Stimulated activated CD4-positive, alpha-beta T cell treated with anti-CD3 and anti-CD28 coated beads, Interleukin-12 subunit alpha, Interleukin-12 subunit beta, amount 100 ng/mL, for 4 hours (primary cell): ENCODE data around the gene ARL16.

ENCODE experiments used
- DNase-seq: peaks from one replicate; pipeline ENCODE4 v3.0.0-alpha.2; 2020

ARL16 gene

DNA sequence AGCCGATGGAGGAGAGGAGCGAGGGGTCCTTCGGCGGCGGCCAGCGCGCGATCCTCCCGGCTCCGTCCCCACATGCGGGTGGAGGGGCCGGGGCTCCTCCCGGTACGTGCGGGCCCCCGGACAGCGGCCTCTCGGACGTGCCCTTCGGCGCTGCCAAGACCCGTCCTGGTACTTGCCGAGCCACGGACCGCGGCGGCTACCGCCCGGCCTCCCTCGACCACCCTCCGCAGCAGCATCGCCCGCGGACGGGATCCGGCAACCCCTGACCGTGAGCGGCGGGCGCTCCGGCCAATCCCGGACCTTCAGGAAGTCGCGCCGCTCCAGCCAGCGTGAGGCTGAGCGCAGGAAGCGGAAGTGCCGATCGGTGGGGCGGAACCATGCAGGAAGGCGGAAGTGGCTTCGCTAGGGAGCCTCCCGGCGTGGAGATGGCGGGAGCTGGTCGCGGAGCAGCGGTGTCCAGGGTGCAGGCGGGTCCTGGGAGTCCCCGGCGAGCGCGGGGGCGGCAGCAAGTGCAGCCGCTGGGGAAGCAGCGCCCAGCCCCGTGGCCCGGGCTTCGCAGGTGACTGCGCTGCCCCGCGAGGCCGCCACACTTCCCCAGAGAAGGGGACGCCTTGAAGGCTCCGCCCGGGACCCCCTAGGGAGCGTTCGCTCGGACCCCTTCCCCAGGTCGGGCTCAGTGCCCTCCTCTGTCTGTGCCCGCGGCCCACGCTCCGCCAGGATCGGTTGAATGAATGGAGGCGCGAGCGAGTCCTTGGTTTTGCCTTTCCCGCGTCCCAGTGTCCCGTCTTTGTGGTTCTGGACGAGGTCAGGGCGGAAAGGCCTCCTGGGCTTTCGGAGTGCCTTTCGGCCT, 17.0 kb downstream of the ARL16 start, which contains the start of the genes CCDC137 and OXLD1:
CCDC137 (plus strand) TSS at position 396 of the 850 bp plus-strand sequence; CDS start at position 426, 30 bp downstream.
OXLD1 (minus strand) TSS at position 264 of the 850 bp plus-strand sequence; CDS start at position 236, 28 bp downstream.
- DNase-seq, result peak; percentile 90

DNA sequence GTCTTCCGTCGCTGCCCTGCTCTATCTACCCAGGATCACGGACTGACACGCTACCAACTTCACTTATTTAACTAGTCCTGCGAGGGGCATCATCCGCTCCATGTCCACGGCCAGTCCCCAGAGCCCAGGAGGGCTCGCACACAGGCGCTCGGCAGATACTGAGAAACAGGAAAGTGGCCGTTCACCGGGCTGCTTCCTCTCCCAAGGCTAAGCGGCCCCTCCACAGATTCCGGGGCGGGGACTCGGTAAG, 17.6 kb downstream of the ARL16 start:
- peak; percentile 34 for DNase-seq

DNA sequence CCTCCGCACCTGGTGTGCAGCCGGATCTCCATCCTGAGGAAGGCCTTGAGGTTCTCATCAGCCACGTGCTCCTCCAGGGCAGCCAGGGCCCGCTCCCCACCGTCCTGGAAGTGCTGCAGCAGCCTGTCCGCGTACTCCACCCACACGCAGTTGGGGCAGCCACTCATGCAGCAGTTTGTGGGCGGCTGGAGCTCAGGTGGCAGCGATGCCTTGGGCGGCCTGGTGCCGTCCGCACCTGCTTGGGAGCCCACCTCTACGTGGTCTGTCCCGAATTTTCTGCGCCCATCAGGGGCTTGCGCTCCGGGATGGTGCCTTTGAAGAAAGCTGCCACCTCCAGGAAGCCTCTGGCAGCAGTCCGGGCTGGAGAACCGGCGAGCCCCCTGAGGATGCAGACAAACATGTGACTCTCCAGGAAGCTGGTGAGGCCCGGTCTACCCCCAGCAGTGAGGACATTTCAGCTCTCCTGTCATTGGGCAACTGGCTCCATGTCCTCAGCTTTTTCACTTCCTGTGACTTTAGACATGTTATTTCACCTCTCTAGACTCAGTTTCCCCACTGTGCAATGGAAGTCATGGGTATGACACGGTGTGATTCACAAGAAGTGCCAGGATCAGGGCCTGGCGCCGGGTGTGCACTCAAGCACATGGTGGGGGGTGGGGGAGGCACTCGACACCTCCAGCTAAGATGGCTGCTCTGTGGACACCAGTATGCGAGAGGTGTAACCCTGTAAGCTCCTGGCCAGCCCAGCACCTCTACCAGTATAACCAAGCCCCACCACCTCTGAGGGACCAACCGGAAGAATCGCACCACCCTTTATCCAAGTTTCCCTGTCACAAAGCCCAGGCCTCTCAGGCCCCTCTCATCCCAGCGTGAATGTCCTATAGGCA, 18.1 kb downstream of the ARL16 start:
- peak; percentile 60 for DNase-seq

DNA sequence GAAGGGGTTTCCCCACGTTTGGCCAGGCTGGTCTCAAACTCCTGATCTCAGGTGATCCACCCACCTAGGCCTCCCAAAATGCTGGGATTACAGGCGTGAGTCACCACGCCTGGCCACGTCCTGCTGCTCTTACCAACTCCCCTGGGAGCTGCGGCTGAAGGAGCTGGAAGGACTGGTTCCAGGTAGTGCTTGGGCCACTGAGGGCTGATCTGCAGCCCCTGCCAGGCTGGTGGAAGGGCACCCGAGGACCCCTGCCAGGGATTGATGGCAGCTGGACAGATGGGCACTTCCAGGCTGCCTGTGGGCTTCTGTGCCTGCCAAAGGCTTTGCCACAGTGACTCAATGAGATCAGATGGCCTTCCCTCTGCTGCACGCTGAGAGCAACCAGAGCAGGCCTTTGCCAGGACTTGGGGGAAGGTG, 19.5 kb downstream of the ARL16 start:
- no peak for DNase-seq

DNA sequence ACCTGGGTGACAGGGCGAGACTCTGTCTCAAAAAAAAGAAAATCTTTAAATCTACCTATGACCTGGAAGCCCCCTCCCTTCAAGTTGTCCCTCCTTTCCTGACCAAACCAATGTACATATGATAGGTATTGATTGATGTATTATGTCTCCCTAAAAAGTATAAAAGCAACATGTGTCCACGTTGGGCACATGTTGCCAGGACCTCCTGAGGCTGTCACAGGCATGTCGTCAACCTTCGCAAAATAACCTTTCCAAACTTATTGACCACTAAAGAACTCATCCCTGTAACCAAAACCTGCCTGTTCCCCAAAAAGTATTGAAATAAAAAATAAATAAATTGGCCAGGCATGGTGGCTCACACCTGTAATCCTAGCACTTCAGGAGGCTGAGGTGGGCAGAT, 21.6 kb downstream of the ARL16 start:
- no peak for DNase-seq

DNA sequence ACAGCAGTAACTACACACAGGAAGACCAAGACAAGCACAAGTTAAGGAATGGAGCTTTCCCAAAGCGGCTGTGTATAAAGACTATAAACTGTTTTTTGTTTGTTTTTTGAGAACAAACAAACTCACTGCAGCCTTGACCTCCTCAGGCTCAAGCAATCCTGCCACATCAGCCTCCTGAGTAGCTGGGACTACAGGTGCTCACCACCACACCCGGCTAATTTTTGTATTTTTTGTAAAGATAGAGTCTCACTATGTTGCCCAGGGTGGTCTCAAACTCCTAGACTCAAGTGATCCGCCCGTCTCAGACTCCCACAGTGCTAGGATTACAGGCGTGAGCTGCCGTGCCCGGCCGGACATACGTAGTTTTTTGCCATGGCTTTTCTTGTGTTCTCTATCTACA, 23.2 kb downstream of the ARL16 start:
- DNase-seq, result no peak

DNA sequence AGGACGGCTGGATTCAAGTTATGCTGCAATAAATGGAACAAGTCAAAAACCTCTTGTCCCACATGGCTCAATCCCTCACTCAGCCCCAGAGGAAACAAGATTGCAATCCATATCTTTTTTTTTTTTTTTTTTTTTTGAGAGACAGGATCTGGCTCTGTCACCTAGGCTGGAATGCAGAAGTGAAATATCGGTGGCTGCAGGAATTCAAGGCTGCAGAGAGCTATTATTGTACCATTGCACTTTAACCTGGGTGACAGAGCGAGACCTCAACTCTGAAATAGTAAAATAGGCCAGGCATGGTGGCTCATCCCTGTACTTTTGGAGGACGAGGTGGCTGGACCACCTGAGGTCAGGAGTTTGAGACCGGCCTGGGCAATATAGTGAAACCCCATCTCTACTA, 24.6 kb downstream of the ARL16 start:
- DNase-seq, result no peak

DNA sequence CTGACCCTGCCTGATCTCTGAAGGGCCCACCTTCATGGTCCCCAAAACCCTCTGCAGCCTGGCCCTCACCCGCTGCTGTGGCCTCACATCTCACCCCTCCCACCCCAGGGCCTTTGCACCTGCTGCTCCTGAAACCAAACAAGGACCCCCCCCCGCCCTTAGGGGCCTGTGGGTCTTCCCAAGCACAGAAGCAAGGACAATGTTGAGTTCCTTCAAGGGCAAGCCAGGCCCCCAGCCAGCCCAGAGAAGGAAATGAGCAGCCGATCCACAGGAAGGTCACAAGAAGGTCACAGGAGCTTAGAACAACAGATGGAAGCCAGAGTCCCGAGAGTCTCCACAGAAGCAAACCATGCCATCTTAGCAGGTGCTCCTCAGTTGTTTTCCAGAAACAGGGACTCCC, 26.8 kb downstream of the ARL16 start:
- DNase-seq, result no peak

DNA sequence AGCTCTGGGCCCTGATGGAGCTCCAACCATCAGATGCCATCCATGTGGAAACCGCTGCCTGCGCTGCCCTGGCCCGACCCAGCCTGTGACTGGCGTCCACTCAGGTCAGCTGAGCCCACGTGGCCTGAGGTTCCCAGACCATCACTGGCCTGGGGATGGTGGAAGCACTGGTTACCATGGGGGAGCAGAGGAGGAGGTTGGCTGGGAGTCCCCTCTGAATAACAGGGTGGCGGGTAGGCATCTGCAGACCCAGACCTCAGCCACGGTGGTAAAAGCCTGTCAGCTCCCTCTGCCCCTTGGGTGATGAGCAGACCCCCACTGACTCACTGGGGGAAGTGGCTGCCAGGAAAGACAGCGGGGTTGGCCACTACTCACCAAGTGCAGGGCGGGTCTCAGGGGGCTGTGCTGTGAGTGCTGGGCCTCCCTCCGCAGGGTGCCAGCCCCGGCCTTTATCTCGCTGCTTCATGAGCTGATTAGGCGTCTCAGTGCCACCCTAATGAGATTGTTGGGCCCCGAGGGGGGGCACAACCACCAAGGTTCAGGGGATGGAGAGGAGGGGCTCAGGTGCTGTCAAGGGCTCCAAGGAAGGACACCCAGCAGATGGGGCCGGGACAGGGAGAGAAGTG, 27.4 kb downstream of the ARL16 start, which contains the start of gene PDE6G:
PDE6G (minus strand) TSS at position 425 of the 626 bp plus-strand sequence. CDS start 3,237 bp downstream, outside the sequence.
- no peak for DNase-seq

DNA sequence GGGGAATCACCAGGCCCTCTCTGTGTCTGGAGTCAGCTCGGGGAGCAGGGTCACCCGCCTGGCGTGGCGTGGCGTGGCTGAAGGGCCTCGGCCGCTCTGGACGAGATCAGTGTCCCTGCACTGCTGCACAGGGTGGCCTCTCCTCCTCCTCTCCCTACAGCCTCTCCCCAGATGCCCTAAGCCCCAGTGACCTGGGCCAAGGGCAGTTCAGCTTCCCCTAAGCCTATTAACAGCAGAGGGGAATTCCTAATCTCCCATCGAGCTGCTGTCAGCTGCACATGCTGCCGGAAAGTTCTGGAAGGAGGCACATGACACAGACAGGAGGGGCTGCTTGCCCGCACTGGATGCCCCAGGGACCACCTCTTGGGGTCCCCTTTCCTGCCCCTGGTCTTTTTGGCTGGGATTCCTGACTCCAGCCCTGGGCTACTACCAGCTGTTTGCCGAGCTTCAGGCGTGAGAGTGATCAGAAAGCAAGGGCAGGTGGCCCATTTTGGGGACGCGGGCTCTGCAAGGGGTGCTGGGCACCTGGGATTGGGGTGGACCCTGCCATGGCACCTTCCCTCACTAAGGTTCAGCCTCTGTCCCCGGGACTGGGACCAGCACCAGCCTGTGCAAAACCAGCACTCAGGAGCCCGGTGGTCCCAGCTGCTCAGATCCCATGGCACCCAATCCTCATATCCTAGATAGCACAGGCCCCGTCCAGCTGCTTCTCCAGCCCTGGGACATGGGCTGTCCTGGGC, 28.0 kb downstream of the ARL16 start:
- no peak for DNase-seq

DNA sequence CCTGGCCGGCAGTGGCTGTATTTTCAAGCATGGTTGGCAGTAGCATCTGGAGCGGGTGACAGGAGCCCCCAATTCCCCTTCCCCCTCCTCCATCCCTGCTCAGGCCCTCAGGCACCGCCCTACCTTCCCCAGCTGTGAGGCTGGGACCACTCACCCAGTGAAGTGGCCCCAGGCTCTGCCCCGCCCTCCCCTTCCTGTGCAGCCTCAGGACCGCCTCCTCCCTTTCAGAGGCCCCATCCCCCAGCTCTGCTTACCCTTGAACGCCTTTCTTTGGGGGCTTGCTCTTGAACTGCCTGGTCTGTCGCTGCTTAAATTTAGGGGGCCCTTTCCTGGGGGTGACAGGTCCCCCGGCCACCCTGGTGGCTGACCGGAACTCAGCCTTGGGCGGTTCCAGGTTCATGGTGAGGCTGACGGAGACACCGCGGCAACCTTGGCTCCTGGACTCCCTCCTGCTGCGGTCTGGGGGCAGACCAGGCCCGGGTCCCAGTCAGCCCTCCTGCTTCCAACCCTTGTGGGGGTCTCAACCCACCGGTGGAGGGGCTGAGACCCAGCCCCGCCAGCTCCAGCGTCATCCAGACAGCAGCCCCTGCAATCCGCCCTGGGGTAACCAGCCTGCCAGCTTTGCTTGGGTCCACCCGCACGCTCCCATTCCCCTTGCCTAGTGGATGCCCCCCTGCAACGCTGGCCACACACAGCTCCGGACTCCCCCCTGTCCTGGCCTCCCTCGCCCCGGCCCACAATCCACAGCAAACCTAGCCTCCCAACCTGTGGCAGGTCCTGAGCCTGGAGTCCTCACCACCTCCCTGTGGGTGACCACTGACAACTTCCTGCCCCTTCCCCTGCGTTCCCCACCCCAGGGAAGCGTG, 30.5 kb downstream of the ARL16 start:
- DNase-seq, result no peak

DNA sequence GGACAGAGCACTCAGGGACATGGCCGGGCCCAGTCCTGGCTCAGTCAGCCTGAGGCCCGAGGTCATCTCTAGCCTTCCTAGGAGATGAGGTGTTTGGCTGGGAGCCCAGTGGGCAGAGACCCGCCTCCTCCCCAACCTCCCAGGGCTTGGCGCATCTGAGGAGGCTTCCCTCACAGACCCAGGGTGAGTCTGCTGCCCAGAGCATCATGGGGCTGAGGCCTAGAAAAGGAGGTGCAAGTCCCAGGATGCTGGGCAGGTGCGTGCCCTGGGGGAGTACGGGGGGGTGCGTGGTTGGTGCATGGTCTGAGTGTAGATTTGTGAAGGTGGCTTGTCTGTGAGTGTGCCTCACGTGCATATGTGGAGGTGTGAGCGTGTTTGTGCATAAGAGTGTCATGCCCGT, 31.9 kb downstream of the ARL16 start:
- DNase-seq, result no peak

DNA sequence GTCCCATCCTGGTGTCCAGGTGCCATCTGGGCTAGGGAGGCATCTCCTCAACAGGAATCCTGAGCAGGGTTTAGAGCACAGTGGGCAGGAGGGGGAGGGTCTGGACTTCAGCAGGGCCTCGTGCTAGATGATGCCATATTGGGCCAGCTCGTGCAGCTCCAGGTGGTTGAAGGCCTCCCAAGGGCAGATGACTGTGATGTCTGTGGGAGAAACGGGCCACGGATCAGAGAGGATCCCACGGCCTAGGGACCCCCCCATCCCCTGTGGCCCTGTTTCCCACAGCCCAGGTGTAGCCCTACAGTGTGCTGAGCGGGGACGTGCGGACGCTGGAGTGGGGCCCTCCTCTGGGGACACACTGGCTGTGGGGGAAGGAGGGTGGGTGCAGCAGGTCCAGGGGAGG, 32.6 kb downstream of the ARL16 start:
- DNase-seq, result no peak

DNA sequence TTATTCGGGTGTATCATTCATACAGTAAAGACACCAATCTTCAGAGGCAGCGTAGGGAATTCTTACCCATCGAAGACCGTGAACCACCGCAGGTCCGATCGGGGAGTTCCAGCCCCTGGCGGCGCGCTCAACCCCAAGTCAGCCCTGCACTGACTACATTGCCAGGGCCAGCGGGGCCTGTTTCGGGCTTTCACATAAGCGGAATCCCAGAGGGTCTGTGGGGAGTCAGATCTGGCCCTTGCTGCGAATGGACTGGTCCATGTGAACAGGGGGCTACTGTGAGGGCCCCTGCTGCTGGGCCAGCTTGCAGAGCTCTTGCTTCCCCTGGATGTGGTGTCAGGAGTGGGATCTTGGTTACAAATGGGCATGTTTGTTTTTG, 34.9 kb downstream of the ARL16 start:
- no peak for DNase-seq

DNA sequence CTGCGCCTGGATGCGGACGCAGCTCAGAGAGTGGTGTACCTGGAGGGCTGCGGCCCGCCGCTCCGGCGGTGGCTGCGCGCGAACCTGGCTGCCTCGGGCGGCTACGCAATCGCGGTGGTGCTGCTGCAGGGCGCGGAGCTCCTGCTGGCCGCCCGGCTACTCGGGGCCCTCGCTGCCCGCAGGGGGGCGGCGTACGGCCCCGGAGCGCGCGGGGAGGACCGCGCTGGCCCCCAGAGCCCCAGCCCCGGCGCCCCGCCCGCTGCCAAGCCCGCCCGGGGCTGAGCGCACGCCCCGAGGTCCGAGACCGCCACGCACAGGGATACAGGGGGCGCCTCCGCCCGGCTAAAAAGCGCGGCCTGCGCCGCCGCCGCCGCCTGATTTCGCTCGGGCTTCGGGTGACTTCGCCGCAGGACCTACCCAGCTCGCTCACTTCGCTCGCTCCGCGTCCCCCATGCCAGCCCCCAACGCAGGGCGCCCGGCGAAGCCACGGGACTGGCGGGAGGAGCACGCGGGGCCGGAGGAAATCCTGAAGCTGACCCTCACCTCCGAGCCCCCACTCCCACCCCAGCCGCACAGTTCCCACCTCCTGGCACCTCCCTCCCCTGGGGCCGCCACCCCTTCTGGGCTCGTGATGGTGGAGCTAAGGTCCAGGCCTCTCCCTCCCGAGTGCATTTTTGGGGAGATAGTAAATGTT, 35.4 kb downstream of the ARL16 start:
- no peak for DNase-seq

DNA sequence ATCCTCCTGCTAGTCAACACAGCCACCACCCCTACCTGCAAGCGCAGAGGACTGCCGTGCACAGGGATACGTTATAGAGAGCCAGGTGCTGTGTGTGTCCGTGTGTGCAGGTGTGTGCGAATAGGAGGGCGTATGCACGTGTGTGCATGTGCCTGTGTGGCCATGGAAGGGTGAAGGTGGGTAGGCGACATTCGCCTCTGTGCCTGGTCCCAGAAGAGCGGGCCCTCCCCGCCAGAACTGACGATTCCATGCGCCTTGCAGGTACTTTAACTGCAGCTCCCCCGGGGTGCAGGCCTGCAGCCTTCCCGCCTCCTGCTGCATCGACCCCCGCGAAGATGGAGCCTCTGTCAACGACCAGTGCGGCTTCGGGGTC, 36.0 kb downstream of the ARL16 start:
- no peak for DNase-seq

DNA sequence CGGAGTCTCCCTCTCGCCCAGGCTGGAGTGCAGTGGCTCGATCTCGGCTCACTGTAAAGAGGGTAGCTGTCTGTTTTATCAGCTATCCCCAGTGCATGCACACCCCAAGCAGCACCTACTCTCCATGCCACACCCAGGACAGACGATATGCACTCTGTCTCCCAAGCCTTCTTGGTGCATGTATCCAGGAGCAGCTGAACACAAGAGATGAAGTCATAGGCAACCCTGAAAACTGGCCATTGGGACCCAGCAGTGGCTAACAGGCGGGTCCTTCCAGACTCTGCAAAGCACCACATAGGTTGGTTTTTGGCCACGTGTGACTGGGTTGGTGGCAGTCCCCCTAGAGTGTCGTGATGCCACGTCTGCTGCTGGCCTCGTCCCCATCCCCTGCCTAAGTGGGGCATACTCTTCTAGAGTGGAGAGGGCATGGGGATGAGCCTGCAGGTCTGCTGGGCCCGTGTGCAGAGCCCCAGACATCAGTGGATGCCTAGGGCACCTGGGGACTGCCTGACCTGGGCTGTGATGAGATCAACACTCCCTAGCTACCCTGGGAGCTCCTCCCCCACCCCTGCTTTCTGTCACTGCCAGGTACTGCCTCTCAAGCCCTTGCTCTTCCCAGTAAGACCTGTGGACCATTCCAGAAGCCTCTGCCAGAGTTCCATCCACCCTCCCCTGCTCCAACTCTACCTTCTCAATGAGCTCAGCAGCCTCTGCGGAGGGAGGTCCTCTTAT, 36.6 kb downstream of the ARL16 start:
- DNase-seq, result no peak

DNA sequence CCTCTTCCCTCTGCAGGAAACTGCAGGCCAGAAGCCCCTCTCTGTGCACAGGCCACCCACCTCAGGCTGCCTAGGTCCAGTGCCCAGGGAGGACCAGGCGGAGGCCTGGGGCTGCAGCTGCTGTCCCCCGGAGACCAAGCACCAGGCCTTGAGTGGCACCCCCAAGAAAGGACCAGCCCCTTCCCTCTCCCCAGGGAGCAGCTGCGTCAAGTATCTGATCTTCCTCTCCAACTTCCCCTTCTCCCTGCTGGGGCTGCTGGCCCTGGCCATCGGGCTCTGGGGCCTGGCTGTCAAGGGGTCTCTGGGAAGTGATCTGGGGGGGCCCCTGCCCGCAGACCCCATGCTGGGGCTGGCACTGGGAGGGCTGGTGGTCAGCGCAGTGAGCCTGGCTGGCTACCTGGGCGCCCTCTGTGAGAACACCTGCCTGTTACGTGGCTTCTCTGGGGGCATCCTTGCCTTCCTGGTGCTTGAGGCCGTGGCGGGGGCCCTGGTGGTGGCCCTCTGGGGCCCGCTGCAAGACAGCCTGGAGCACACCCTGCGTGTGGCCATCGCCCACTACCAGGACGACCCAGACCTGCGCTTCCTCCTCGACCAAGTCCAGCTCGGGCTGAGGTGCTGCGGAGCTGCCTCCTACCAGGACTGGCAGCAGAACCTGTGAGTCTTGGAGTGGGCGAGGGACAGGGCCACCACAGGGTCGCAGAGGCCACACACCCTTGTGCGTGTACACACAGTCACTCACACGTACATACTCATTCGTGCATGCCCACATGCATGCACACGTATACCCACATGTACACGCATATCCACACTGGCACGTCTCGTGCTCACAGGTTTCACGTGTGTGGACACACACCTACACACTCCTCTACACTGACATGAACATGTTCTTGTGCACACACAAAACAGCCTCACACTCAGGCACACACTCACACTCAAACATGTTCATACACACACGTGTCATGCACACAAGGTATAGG, 38.3 kb downstream of the ARL16 start:
- no peak for DNase-seq

DNA sequence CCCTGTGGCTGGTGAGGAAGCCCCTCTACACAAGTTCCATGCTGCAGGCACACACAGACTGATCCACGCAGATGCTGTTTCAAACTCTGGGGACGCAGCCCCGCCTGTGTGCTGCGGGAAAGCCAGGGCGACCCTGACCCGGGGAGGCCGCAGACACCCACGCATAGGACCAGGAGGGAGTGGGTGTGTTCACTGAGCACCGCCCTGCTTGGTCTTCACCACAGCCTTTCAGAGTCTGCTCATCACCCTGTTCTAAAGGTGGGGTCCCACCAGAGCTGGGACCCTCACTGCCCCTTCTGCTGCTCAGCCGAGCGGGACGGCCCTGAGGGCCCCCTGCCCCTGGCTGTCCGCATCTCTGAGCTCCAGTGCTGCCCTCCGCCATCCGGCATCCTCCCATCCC, 39.1 kb downstream of the ARL16 start:
- DNase-seq, result no peak
